Astrocyte (in vitro differentiated cells and primary cell): Measurements from ENCODE around the gene BCAM.

ENCODE experiments used
- CTCF ChIP-seq: IDR thresholded peaks from 2 replicates; pipeline ENCODE4 v1.5.1; 2011; ENCODE audit warnings: low read depth, mild to moderate bottlenecking, inconsistent platforms, low read length, moderate library complexity; ENCODE audit not compliant: insufficient read depth
- EZH2 ChIP-seq: IDR thresholded peaks from 2 replicates; pipeline ENCODE4 v1.6.1; 2012; ENCODE audit warnings: mild to moderate bottlenecking, low read length, inconsistent platforms; ENCODE audit not compliant: insufficient read depth

- TF ChIP-seq CTCF (no peak), EZH2 (no peak)
Measured at GRCh38 chr19:44796701-44797115, 12.2 kb upstream of the BCAM start.
